ENCODE data around the gene ZC3H12D.

Gene ZC3H12D

GRCh38 chr6:149453597-149454345, 31.0 kb downstream of the ZC3H12D start:
- Histone ChIP-seq H2AFZ (ENCODE audit: low read length) (peak overlapping the region; percentile 29), H3K14ac (ENCODE audit: low read length) (no peak overlapping the region), H2BK5ac (ENCODE audit: low read length) (no peak overlapping the region), H3K4me1 (ENCODE audit: control insufficient read depth in 2 of 2, insufficient read depth in 1 of 2, low read depth in 1 of 2, low read length in 2 of 2) (no peaks in the 10 kb centered on the region), H2BK120ac (ENCODE audit: low read depth, low read length) (no peak overlapping the region), H4K91ac (ENCODE audit: low read depth, low read length, poor library complexity) (no peak overlapping the region), H4K8ac (ENCODE audit: low read depth, low read length) (no peak overlapping the region), H3K4me2 (ENCODE audit: insufficient read depth, low read length, poor library complexity, severe bottlenecking) (no peak overlapping the region), H3K4me3 (ENCODE audit: low read length in 2 of 2) (no peak overlapping the region), H3K23ac (ENCODE audit: low read depth, low read length, poor library complexity) (no peak overlapping the region), H3K18ac (ENCODE audit: low read length) (no peak overlapping the region), H2BK15ac (ENCODE audit: low read length) (no peak overlapping the region), H3K79me1 (ENCODE audit: low read depth, low read length) (no peaks in the 10 kb centered on the region), H3K27me3 (ENCODE audit: control insufficient read depth in 3 of 3, insufficient read depth in 3 of 3, low read depth in 1 of 3, low read length in 3 of 3) (peaks cover 15 to 44% (median 36%) of the 10 kb centered on the region in 3 experiments), H3K9ac (ENCODE audit: low read depth, low read length, poor library complexity) (no peak overlapping the region), H3K36me3 (replicated peaks in 1 of 2; ENCODE audit: control insufficient read depth in 2 of 2, insufficient read depth in 2 of 2, low read length in 2 of 2) (no peaks in the 10 kb centered on the region), H3K4ac (ENCODE audit: low read length) (no peak overlapping the region), H2BK12ac (ENCODE audit: low read length) (no peak overlapping the region), H3K27ac (replicated peaks; ENCODE audit: low read length) (no peak overlapping the region), H2AK5ac (ENCODE audit: low read depth, low read length) (no peak overlapping the region), H3K9me3 (replicated peaks in 1 of 2; ENCODE audit: control insufficient read depth in 2 of 2, insufficient read depth in 1 of 2, low read depth in 1 of 2, low read length in 2 of 2) (no peaks in the 10 kb centered on the region)
- WGBS, 2 donors (ENCODE audit: extremely low coverage in 2 of 2, insufficient read length in 2 of 2, insufficient replicate concordance in 1 of 2) = no CpG with 5 or more reads among the region's 6 CpGs
- DNase-seq (ENCODE audit: low spot score) = no peak

DNA sequence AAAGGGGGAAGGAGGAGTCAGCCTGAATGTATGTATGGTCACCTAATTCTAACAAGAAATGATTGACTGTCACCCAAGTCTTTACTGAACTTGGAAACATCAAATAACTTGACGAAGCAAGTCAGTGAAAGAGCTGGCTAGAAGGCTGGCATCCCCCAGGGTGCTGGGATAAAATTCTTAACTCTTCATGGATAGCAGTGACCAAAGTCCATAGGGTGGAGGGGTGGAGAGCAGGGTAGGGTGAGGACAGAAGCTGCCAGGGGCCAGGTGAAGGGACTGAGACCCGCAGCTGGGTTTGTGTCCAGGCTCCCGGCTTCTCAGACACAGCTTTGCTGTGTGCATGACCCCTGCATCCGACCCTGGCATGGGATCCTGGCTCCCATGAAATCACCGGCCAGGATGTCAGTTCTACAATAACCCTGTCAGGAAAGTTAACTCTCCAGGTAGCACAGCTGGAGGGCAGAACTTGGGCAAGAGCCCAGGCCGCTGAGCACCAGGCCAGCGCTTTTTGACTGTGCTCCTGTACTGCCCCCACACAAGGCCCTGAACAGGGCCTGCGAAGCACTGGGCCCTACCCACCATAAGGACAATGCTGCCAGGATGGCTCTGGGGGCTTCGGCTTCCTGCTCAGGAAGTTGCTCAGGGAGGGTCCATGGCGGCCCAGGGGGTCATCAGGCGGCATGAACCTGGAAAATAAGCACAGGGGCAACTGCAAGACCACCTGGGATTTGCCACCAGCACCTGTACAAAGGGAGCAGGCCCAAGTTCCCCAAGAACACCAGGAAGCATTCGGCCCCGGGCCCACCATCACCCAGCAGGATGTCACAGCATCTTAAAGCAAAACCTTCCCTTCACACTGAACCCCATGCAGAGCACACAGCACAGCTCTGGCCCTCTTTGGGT, 32.5 kb downstream of the ZC3H12D start:
- H2BK15ac ChIP-seq (ENCODE audit: low read length) = no peak overlapping the region
- no peaks in the 10 kb centered on the region for H3K79me1 ChIP-seq (ENCODE audit: low read depth, low read length)
- H3K36me3 ChIP-seq (replicated peaks in 1 of 2; ENCODE audit: control insufficient read depth in 2 of 2, insufficient read depth in 2 of 2, low read length in 2 of 2) = no peaks in the 10 kb centered on the region
- H3K14ac ChIP-seq (ENCODE audit: low read length) = no peak overlapping the region
- H2BK120ac ChIP-seq (ENCODE audit: low read depth, low read length) = no peak overlapping the region
- no peaks in the 10 kb centered on the region for H3K4me1 ChIP-seq (ENCODE audit: control insufficient read depth in 2 of 2, insufficient read depth in 1 of 2, low read depth in 1 of 2, low read length in 2 of 2)
- no peak overlapping the region for H4K8ac ChIP-seq (ENCODE audit: low read depth, low read length)
- H2BK12ac ChIP-seq (ENCODE audit: low read length) = no peak overlapping the region
- no peak overlapping the region for H3K4me2 ChIP-seq (ENCODE audit: insufficient read depth, low read length, poor library complexity, severe bottlenecking)
- no peak overlapping the region for H4K91ac ChIP-seq (ENCODE audit: low read depth, low read length, poor library complexity)
- no peak overlapping the region for H3K27ac ChIP-seq (replicated peaks; ENCODE audit: low read length)
- DNase-seq (ENCODE audit: low spot score) = no peak
- H3K27me3 ChIP-seq (ENCODE audit: control insufficient read depth in 3 of 3, insufficient read depth in 3 of 3, low read depth in 1 of 3, low read length in 3 of 3) = peaks cover 15 to 47% (median 36%) of the 10 kb centered on the region in 3 experiments
- H2BK5ac ChIP-seq (ENCODE audit: low read length) = no peak overlapping the region
- H3K18ac ChIP-seq (ENCODE audit: low read length) = no peak overlapping the region
- H2AK5ac ChIP-seq (ENCODE audit: low read depth, low read length) = no peak overlapping the region
- no peaks in the 10 kb centered on the region for H3K9me3 ChIP-seq (replicated peaks in 1 of 2; ENCODE audit: control insufficient read depth in 2 of 2, insufficient read depth in 1 of 2, low read depth in 1 of 2, low read length in 2 of 2)
- no CpG with 5 or more reads among the region's 13 CpGs for WGBS, 2 donors (ENCODE audit: extremely low coverage in 2 of 2, insufficient read length in 2 of 2, insufficient replicate concordance in 1 of 2)
- H2AFZ ChIP-seq (ENCODE audit: low read length) = no peak overlapping the region
- H3K4me3 ChIP-seq (ENCODE audit: low read length in 2 of 2) = no peak overlapping the region
- H3K23ac ChIP-seq (ENCODE audit: low read depth, low read length, poor library complexity) = no peak overlapping the region
- no peak overlapping the region for H3K4ac ChIP-seq (ENCODE audit: low read length)
- H3K9ac ChIP-seq (ENCODE audit: low read depth, low read length, poor library complexity) = no peak overlapping the region

DNA sequence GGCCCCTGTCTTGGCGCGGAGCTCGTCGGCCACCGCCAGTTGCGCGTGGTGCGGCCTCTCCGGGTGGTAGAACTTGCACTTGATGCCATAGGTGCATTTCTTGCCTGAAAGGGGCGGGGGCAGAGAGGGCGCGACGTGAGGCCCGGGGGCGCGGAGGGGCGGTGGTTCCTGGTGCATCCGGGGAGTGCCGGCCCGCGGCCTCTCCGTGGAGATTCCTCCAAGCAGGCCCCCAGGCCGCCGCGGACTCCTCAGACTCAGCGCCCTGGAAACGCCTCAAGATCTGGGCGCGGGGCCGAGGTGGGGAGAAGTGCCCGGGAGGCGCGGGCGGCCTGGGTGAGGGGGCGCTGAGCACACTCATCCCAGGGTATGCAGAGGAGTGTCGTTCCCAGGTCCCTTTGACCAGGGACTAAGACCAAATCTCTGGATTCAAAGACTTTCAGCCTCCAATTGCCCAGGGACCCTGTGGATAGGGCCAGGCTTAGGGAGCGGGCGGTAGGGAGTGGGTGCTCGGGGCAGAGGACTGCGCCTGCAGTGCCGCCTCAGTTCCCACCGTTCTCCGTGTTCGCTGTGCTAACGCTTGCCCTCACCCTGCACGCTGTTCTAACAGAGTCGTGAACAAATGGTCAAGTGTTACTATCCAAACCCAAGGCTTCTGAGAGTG, 33.3 kb downstream of the ZC3H12D start:
- Histone ChIP-seq H3K14ac (ENCODE audit: low read length) (peak overlapping the region; percentile 74), H3K36me3 (replicated peaks in 1 of 2; ENCODE audit: control insufficient read depth in 2 of 2, insufficient read depth in 2 of 2, low read length in 2 of 2) (no peaks in the 10 kb centered on the region), H4K91ac (ENCODE audit: low read depth, low read length, poor library complexity) (no peak overlapping the region), H2BK15ac (ENCODE audit: low read length) (no peak overlapping the region), H2AFZ (ENCODE audit: low read length) (peak overlapping the region; percentile 29), H2BK5ac (ENCODE audit: low read length) (peak overlapping the region; percentile 6), H3K9me3 (replicated peaks in 1 of 2; ENCODE audit: control insufficient read depth in 2 of 2, insufficient read depth in 1 of 2, low read depth in 1 of 2, low read length in 2 of 2) (no peaks in the 10 kb centered on the region), H3K4ac (ENCODE audit: low read length) (no peak overlapping the region), H3K23ac (ENCODE audit: low read depth, low read length, poor library complexity) (no peak overlapping the region), H3K4me1 (ENCODE audit: control insufficient read depth in 2 of 2, insufficient read depth in 1 of 2, low read depth in 1 of 2, low read length in 2 of 2) (no peaks in the 10 kb centered on the region), H3K9ac (ENCODE audit: low read depth, low read length, poor library complexity) (no peak overlapping the region), H3K79me1 (ENCODE audit: low read depth, low read length) (no peaks in the 10 kb centered on the region), H3K27ac (replicated peaks; ENCODE audit: low read length) (no peak overlapping the region), H2BK120ac (ENCODE audit: low read depth, low read length) (no peak overlapping the region), H4K8ac (ENCODE audit: low read depth, low read length) (no peak overlapping the region), H3K18ac (ENCODE audit: low read length) (peak overlapping the region; percentile 90), H3K27me3 (ENCODE audit: control insufficient read depth in 3 of 3, insufficient read depth in 3 of 3, low read depth in 1 of 3, low read length in 3 of 3) (peaks cover 15 to 47% (median 36%) of the 10 kb centered on the region in 3 experiments), H2AK5ac (ENCODE audit: low read depth, low read length) (no peak overlapping the region), H3K4me2 (ENCODE audit: insufficient read depth, low read length, poor library complexity, severe bottlenecking) (peak overlapping the region; percentile 82), H2BK12ac (ENCODE audit: low read length) (no peak overlapping the region), H3K4me3 (ENCODE audit: low read length in 2 of 2) (peak overlapping the region in 1 of 2 donors; percentile 78)
- no CpG with 5 or more reads among the region's 47 CpGs for WGBS, 2 donors (ENCODE audit: extremely low coverage in 2 of 2, insufficient read length in 2 of 2, insufficient replicate concordance in 1 of 2)
- no peak for DNase-seq (ENCODE audit: low spot score)
